ENCODE results near the gene CENPX. TPM values are rescaled to one million over a fixed set of nuclear protein-coding genes. Genes with fewer than 3 reads are reported as not detected.
A peak's percentile ranks its signal among the peaks of the same experiment; 100 is the strongest.
"Not testable (repeated sequence)": the region's sequence is repeated elsewhere in the genome, so short reads cannot be mapped to it uniquely, and the experiment has no call there.

The CENPX gene
- total RNA-seq, 2 donors from 2014 or later = 82.6 to 174 TPM

GRCh38 chr17:82038796-82039409 is 16.2 kb upstream of the CENPX start:
- H3K9me3 Mint-ChIP-seq; DNase-seq (ENCODE audit: low spot score); H3K27ac Mint-ChIP-seq; ATAC-seq; H3K27me3 Mint-ChIP-seq; H3K36me3 Mint-ChIP-seq: not testable (repeated sequence)
- Mint-ChIP-seq H3K4me3 (peak overlapping the region; percentile 23), H3K4me1 (ENCODE audit: low read depth in 2 of 2) (peaks cover 12 to 17% of the 10 kb centered on the region in 2 donors)

DNA sequence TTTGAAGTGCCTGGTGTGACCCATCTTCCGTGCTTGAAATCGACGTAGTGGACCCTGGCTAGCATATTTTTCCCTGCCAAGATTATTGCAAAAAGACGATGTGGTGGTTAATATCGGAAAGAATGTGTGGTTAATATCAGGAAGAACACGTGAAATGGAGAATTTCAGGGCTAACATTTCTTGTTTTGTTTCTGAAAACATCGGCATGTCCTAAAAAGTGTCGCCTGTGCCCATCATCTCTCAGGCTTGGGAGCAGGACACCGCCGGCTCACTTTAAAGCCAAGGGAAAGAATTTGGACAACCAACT is 15.2 kb upstream of the CENPX start:
- H3K9me3 Mint-ChIP-seq = no peaks in the 10 kb centered on the region
- no peaks in the 10 kb centered on the region for H3K27me3 Mint-ChIP-seq
- H3K27ac Mint-ChIP-seq = peak overlapping the region; percentile 60 to 84
- peaks cover 12 to 17% of the 10 kb centered on the region in 2 donors for H3K4me1 Mint-ChIP-seq (ENCODE audit: low read depth in 2 of 2)
- no peak for DNase-seq (ENCODE audit: low spot score)
- peak overlapping the region; percentile 80 for H3K4me3 Mint-ChIP-seq
- no peak for ATAC-seq
- no peaks in the 10 kb centered on the region for H3K36me3 Mint-ChIP-seq

GRCh38 chr17:82037092-82037888 is 14.6 kb upstream of the CENPX start, which contains the start of gene DCXR:
DCXR (minus strand) TSS chr17:82037697; CDS start chr17:82037682, 15 bp downstream.
- H3K27ac Mint-ChIP-seq = peak within 1 kb of the TSS; percentile 60 to 84
- peak; percentile 97 for ATAC-seq
- peaks cover 12 to 17% of the 10 kb centered on the region in 2 donors for H3K4me1 Mint-ChIP-seq (ENCODE audit: low read depth in 2 of 2)

GRCh38 chr17:82036634-82037091 is 14.0 kb upstream of the CENPX start:
- peak overlapping the region; percentile 80 for H3K4me3 Mint-ChIP-seq
- DNase-seq (ENCODE audit: low spot score) = no peak
- no peaks in the 10 kb centered on the region for H3K9me3 Mint-ChIP-seq
- H3K27me3 Mint-ChIP-seq = no peaks in the 10 kb centered on the region
- no peak overlapping the region for H3K27ac Mint-ChIP-seq
- ATAC-seq = no peak
- peaks cover 12 to 17% of the 10 kb centered on the region in 2 donors for H3K4me1 Mint-ChIP-seq (ENCODE audit: low read depth in 2 of 2)
- no peaks in the 10 kb centered on the region for H3K36me3 Mint-ChIP-seq

More at GRCh38 chr17:82037092-82037888, 14.6 kb upstream of the CENPX start, which contains the start of gene DCXR:
- DNase-seq (ENCODE audit: low spot score) = peak; percentile 98
- Mint-ChIP-seq H3K36me3 (no peaks in the 10 kb centered on the region), H3K9me3 (no peaks in the 10 kb centered on the region), H3K27me3 (no peaks in the 10 kb centered on the region), H3K4me3 (peak within 1 kb of the TSS; percentile 80)

DNA sequence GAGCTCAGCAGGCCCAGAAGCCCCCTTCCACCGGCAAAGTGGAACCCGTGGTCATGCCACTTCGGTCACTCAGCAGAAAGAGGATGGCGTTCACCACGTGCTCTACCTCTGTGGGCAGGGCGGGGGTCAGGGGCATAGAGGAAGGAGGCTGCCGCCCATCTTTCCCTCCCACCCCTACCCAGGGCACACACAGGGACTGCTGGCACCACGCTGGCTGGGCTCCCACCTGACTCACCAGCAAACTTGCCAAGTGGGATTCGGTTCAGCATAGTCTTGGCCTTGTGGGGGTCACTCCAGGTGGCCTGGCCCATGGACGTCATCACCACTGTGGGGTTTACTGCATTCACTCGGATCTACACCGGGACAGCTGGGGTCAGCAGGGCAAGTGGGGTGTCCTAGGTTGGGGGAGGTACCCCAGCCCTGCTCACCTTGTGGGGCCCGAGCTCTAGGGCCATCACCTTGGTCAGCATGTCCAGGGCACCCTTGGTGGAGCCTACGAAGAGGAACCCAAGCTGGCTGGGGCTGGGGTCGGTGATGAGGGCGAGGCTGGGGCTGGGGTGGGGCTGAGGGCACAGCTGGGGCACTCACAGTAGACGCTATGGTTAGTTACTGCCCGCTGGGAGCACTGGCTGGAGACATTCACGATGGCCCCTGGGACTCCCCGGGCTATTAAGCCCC is 13.4 kb upstream of the CENPX start:
- H3K27me3 Mint-ChIP-seq = no peaks in the 10 kb centered on the region
- H3K4me3 Mint-ChIP-seq = peak overlapping the region; percentile 80
- DNase-seq (ENCODE audit: low spot score) = no peak
- no peak overlapping the region for H3K27ac Mint-ChIP-seq
- no peak for ATAC-seq
- H3K9me3 Mint-ChIP-seq = no peaks in the 10 kb centered on the region
- H3K4me1 Mint-ChIP-seq (ENCODE audit: low read depth in 2 of 2) = peaks cover 12 to 17% of the 10 kb centered on the region in 2 donors
- no peaks in the 10 kb centered on the region for H3K36me3 Mint-ChIP-seq

DNA sequence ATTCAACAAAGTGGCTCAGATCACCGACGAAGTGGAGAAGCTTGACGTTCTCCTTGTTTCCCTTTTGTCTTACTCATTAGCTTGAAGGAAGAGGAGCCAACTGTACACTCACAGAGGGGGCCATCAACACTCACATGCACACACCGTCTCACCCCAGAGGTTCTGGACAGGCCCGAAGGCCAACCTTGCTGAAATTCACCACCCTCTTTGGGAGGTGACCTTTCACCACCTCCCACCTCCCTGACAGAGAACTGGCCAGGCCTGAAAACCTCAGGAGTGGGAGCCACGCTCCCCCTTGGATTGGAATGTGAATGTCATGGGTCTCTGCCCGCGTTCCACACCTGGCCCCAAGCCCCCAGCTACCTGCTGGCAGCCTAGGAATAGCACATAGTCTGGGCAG is 12.8 kb upstream of the CENPX start:
- no peak for DNase-seq (ENCODE audit: low spot score)
- no peak overlapping the region for H3K27ac Mint-ChIP-seq
- peaks cover 12 to 18% of the 10 kb centered on the region in 2 donors for H3K4me1 Mint-ChIP-seq (ENCODE audit: low read depth in 2 of 2)
- H3K36me3 Mint-ChIP-seq = no peaks in the 10 kb centered on the region
- no peak for ATAC-seq
- H3K4me3 Mint-ChIP-seq = peak overlapping the region; percentile 12
- no peaks in the 10 kb centered on the region for H3K9me3 Mint-ChIP-seq
- no peaks in the 10 kb centered on the region for H3K27me3 Mint-ChIP-seq

DNA sequence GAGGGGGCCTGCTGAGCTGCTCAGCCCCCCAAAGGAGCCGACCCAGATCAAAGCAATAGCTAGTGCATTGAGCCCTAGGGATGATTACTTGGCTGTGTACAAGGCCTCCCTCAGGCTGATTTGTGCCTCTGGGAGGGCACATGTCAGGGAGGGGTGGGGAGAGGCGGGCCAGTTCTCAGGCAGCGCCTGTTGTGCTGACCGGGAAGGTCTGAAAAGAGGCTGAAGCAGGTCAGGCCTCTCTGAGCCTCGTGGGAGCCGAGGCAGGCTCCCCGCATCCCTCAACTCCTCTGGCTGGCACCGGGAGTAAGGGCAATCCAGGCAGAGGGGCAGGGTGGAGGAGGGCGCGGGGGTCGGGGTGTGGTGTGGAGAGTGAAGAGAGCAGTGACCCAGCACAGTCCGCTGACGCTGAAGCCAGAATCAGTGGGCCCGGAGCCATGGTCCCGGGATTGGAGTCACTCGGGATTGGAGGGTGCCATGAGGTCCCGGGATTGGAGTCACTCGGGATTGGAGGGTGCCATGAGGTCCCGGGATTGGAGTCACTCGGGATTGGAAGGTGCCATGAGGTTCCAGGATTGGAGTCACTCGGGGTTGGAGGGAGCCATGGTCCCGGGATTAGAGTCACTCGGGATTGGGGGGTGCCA is 11.8 kb upstream of the CENPX start:
- Mint-ChIP-seq H3K4me1 (ENCODE audit: low read depth in 2 of 2) (peaks cover 15 to 22% of the 10 kb centered on the region in 2 donors), H3K27ac (no peak overlapping the region), H3K4me3 (no peak overlapping the region), H3K9me3 (no peaks in the 10 kb centered on the region), H3K36me3 (no peaks in the 10 kb centered on the region), H3K27me3 (no peaks in the 10 kb centered on the region)
- DNase-seq (ENCODE audit: low spot score) = no peak
- no peak for ATAC-seq

DNA sequence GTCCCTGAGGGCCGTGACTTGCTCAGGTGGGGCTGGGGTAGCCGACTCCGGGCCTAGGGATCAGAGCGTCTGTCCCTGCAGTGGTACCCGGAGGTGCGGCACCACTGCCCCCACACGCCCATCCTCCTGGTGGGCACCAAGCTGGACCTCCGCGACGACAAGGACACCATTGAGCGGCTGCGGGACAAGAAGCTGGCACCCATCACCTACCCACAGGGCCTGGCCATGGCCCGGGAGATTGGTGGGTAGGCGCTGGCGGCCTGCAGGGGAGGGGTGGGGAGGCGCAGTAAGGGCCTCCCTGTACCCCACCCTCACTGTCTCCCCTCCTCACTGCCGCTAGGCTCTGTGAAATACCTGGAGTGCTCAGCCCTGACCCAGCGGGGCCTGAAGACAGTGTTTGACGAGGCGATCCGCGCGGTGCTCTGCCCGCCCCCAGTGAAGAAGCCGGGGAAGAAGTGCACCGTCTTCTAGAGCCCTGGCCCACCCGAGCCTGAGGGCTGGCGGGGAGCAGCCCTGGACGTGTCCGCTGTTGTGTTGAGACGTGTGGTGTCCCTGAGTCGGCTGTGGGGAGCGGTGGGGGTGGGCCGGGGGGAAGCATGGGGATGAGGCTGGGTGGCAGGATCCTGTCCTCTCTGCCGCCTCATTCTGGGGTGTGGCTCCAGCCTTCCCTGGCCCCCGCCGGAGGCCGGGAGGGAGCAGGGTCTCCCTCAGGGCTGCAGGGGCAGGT is 10.8 kb upstream of the CENPX start:
- peaks cover 18 to 20% of the 10 kb centered on the region in 2 donors for H3K4me1 Mint-ChIP-seq (ENCODE audit: low read depth in 2 of 2)
- H3K27me3 Mint-ChIP-seq = no peaks in the 10 kb centered on the region
- no peaks in the 10 kb centered on the region for H3K36me3 Mint-ChIP-seq
- H3K4me3 Mint-ChIP-seq = no peak overlapping the region
- no peak for ATAC-seq
- no peak for DNase-seq (ENCODE audit: low spot score)
- H3K27ac Mint-ChIP-seq = no peak overlapping the region
- H3K9me3 Mint-ChIP-seq = no peaks in the 10 kb centered on the region

GRCh38 chr17:82031885-82032627 is 9.4 kb upstream of the CENPX start:
- DNase-seq (ENCODE audit: low spot score) (no peak), ATAC-seq (peak in 1 of 2 donors; percentile 24)
- Mint-ChIP-seq H3K4me3 (no peak overlapping the region), H3K27ac (no peak overlapping the region), H3K36me3 (no peaks in the 10 kb centered on the region), H3K4me1 (ENCODE audit: low read depth in 2 of 2) (peaks cover 11 to 13% of the 10 kb centered on the region in 2 donors), H3K9me3 (no peaks in the 10 kb centered on the region), H3K27me3 (no peaks in the 10 kb centered on the region)

DNA sequence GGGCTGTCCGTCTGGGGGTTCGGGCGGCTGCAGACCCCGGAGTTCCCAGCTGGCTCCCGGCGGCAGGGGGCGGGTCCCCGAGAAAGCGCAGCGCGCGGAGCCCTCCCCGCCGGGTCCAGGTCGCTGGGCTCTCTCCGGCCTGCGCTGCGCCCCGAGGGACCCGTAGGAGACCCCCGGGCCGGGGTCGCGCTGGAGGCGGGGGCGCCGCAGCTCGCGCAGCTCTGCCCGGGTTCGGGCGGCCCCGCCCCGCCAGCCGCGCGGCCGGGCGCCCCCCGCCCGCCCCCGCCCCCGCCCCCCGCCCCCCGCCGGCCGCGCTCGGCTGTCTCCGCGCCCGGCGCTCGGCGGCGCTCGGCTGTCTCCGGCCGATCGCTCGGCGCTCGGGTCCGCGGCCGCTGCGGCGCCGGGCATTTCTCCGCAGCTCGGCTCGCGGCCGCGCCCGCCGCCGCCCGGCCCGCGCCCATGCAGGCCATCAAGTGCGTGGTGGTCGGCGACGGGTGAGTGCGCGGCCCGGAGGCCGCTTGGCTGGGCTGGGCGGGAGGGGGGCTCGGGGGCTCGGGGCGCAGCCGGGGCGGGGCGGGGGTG is 8.7 kb upstream of the CENPX start, which contains the start of gene RAC3:
RAC3 (plus strand) TSS at position 376 of the 582 bp plus-strand sequence; CDS start at position 460, 84 bp downstream.
- H3K36me3 Mint-ChIP-seq = no peaks in the 10 kb centered on the region
- DNase-seq (ENCODE audit: low spot score) = no peak
- peak; percentile 7 to 28 for ATAC-seq
- no peaks in the 10 kb centered on the region for H3K27me3 Mint-ChIP-seq
- H3K4me1 Mint-ChIP-seq (ENCODE audit: low read depth in 2 of 2) = peaks cover 11 to 13% of the 10 kb centered on the region in 2 donors
- H3K9me3 Mint-ChIP-seq = no peaks in the 10 kb centered on the region
- H3K4me3 Mint-ChIP-seq = peak within 1 kb of the TSS; percentile 85
- H3K27ac Mint-ChIP-seq = no peak within 1 kb of the TSS

- Mint-ChIP-seq H3K4me3 (peak overlapping the region; percentile 85), H3K36me3 (no peaks in the 10 kb centered on the region), H3K27ac (no peak overlapping the region), H3K27me3 (no peaks in the 10 kb centered on the region), H3K4me1 (ENCODE audit: low read depth in 2 of 2) (peaks cover 11 to 16% of the 10 kb centered on the region in 2 donors), H3K9me3 (no peaks in the 10 kb centered on the region)
- ATAC-seq (peak; percentile 79 to 88), DNase-seq (ENCODE audit: low spot score) (peak; percentile 86)
Measured at GRCh38 chr17:82030470-82031302, 8.0 kb upstream of the CENPX start.

All from natural killer cell treated with Interleukin-12 subunit alpha and Interleukin-12 subunit beta and Interleukin-15 and Interleukin-18, amount 100 ng/mL, for 72 hours (primary cell).